Spleen (tissue), 11 donors: Measurements from ENCODE around the gene COL23A1. TPM values are rescaled to one million over a fixed set of nuclear protein-coding genes. Genes with fewer than 3 reads are reported as not detected.

Experiments used
- DNase-seq: peaks from one replicate; pipeline ENCODE4 v3.0.0-alpha.2; 2020
- H3K27ac ChIP-seq, 8 donors: fragments of 200-600 bp; sonication (generic) in 7 of 8; 1 replicate in 4 of 8; 2 replicates in 4 of 8; pipeline versions ENCODE4 v1.5.0 to v1.8.0; 2016 to 2021; ENCODE audit warnings: inconsistent platforms in 4 of 8, mild to moderate bottlenecking in 4 of 8, moderate library complexity in 1 of 8
- H3K27me3 ChIP-seq, 7 donors: fragments of 200-600 bp; sonication (generic) in 6 of 7; replicated peaks in 1 of 7; 1 replicate in 4 of 7; 2 replicates in 3 of 7; pipeline versions ENCODE4 v1.5.0 to v1.8.0; 2016 to 2021; ENCODE audit warnings: inconsistent platforms in 3 of 7, mild to moderate bottlenecking in 1 of 7
- H3K36me3 ChIP-seq, 6 donors: fragments of 200-600 bp; sonication (generic) in 5 of 6; 1 replicate in 4 of 6; 2 replicates in 2 of 6; pipeline versions ENCODE4 v1.5.0 to v1.8.0; 2016 to 2021; ENCODE audit warnings: inconsistent platforms in 2 of 6
- H3K4me1 ChIP-seq, 6 donors: fragments of 200-600 bp; sonication (generic) in 5 of 6; 1 replicate in 3 of 6; 2 replicates in 3 of 6; pipeline versions ENCODE4 v1.5.0 to v1.8.0; 2016 to 2021; ENCODE audit warnings: inconsistent platforms in 3 of 6
- H3K4me3 ChIP-seq, 8 donors: fragments of 200-600 bp; sonication (generic) in 7 of 8; 1 replicate in 4 of 8; 2 replicates in 4 of 8; pipeline versions ENCODE4 v1.5.0 to v1.8.0; 2016 to 2021; ENCODE audit warnings: inconsistent platforms in 4 of 8, mild to moderate bottlenecking in 4 of 8, moderate library complexity in 2 of 8
- H3K9me3 ChIP-seq, 8 donors: fragments of 200-600 bp; sonication (generic) in 7 of 8; 1 replicate in 4 of 8; 2 replicates in 4 of 8; pipeline versions ENCODE4 v1.5.0 to v1.8.0; 2016 to 2021; ENCODE audit warnings: inconsistent platforms in 4 of 8
- CTCF ChIP-seq, 11 experiments: fragments of 200-600 bp in 7 of 11; fragments of 450-650 bp in 4 of 11; sonication (generic) in 4 of 11; IDR thresholded peaks in 8 of 11; conservative IDR thresholded peaks in 3 of 11; 1 replicate in 7 of 11; 2 replicates in 4 of 11; pipeline versions ENCODE4 v1.4.0 to v1.8.0; 2016 to 2021; ENCODE audit warnings: antibody characterized with exemption in 11 of 11, inconsistent platforms in 4 of 11, mild to moderate bottlenecking in 1 of 11
- POLR2A ChIP-seq, 3 donors: fragments of 450-650 bp; IDR thresholded peaks; one replicate each; pipeline ENCODE4 v1.5.1; 2017; ENCODE audit warnings: antibody characterized with exemption in 3 of 3, mild to moderate bottlenecking in 1 of 3
- POLR2AphosphoS5 ChIP-seq, 3 donors: sonication (generic); formaldehyde crosslinking; IDR thresholded peaks; one replicate each; pipeline ENCODE4 v1.5.1; 2017; ENCODE audit warnings: antibody characterized with exemption in 3 of 3
- WGBS, 5 donors: extraction: QIAGEN DNeasy Blood & Tissue Kit in 3 of 5; methylation state at CpG; one replicate each; pipeline versions ENCODE4 v1.1.5 to v1.1.7; 2013 to 2018; 5-methylcytosine and 5-hydroxymethylcytosine counted together
- intact Hi-C: fragments of 100-400 bp; cut with DNase I; formaldehyde crosslinking; loops from one replicate; pipeline ENCODE4 v1.15.0; 2023; ENCODE audit warnings: low total_unique reads
- polyA plus RNA-seq, 3 donors: library from polyadenylated mRNA; stranded (reverse); fragments of 200-250 nt; gene quantifications; one replicate each; pipeline ENCODE4 v1.2.1, GENCODE V29; 2013
- total RNA-seq, 7 donors: library from RNA; depleted of rRNA in 3 of 7; stranded (reverse); fragments of >200 nt in 3 of 7; fragmentation: NEBNext Ultra II Directional in 4 of 7; extraction: Animal tissue kit (Norgen Biotek cat#: 25700) in 4 of 7; gene quantifications; one replicate each; pipeline versions ENCODE4 v1.1.0 to v1.2.1, GENCODE V29; 2016 to 2021
- donor health status: healthy with polysubstance abuse.
- donor health status: DM: no; HTN: no; CAD: no; lungs with moderate emphysema.
- donor health status: DM: no; HTN: no; CAD: no.
- donor health status: Bipolar disorder and iron deficiency.
- donor health status: healthy.
- donor health status: DM: no; HTN: no; CAD: no.
- donor health status: DM: yes; HTN: yes; CAD: no.

COL23A1 gene
- total and polyA plus RNA-seq, 10 donors: 0.63 to 3.8 (median 1.9) TPM

- no peak for TF ChIP-seq CTCF (IDR thresholded peaks at IDR 0.05 in 8 of 11, conservative IDR thresholded peaks at IDR 0.05 in 3 of 11)
- TF ChIP-seq POLR2A (IDR thresholded peaks at IDR 0.05): no peak
- no peak for TF ChIP-seq POLR2AphosphoS5 (IDR thresholded peaks at IDR 0.05)
- Histone ChIP-seq H3K4me1 (no peaks in the 10 kb centered on the region), H3K27me3 (no peaks in the 10 kb centered on the region), H3K27ac (no peak overlapping the region), H3K9me3 (peaks cover 0 to 6% (median 0%) of the 10 kb centered on the region in 8 donors), H3K36me3 (peaks cover 0 to 94% (median 77%) of the 10 kb centered on the region in 6 donors), H3K4me3 (no peak overlapping the region)
- WGBS, 5 donors: 92 to 98% (median 98%) methylated on average over 2 of the region's 2 CpGs
- intact Hi-C loops: no loop called here
- DNase-seq: no peak
Measured at GRCh38 chr5:178602752-178603151, 12.6 kb upstream of the COL23A1 start.

- H3K4me1 ChIP-seq: peaks cover 0 to 5% (median 3%) of the 10 kb centered on the region in 6 donors
- peaks cover 0 to 9% (median 3%) of the 10 kb centered on the region in 7 donors for H3K27me3 ChIP-seq
- no peak overlapping the region for H3K27ac ChIP-seq
- peaks cover 0 to 43% (median 13%) of the 10 kb centered on the region in 6 donors for H3K36me3 ChIP-seq
- WGBS, 5 donors: 48 to 100% (median 96%) methylated on average over 2 of the region's 2 CpGs
- DNase-seq: no peak
- peaks cover 5 to 42% (median 29%) of the 10 kb centered on the region in 8 donors for H3K9me3 ChIP-seq
- intact Hi-C loops: no loop called here
- H3K4me3 ChIP-seq: no peak overlapping the region
- TF ChIP-seq CTCF (IDR thresholded peaks at IDR 0.05 in 8 of 11, conservative IDR thresholded peaks at IDR 0.05 in 3 of 11) (no peak), POLR2A (IDR thresholded peaks at IDR 0.05) (no peak), POLR2AphosphoS5 (IDR thresholded peaks at IDR 0.05) (no peak)
Measured at GRCh38 chr5:178595750-178596149, 5.6 kb upstream of the COL23A1 start.

GRCh38 chr5:178595150-178595549 is 5.0 kb upstream of the COL23A1 start:
- intact Hi-C loops: no loop called here
- Histone ChIP-seq H3K27me3 (peaks cover 0 to 15% (median 9%) of the 10 kb centered on the region in 7 donors), H3K4me1 (peaks cover 0 to 11% (median 9%) of the 10 kb centered on the region in 6 donors)

More at GRCh38 chr5:178595150-178595549, 5.0 kb upstream of the COL23A1 start:
- Histone ChIP-seq H3K36me3 (peaks cover 0 to 37% (median 7%) of the 10 kb centered on the region in 6 donors), H3K27ac (no peak overlapping the region), H3K4me3 (no peak overlapping the region), H3K9me3 (peaks cover 5 to 42% (median 29%) of the 10 kb centered on the region in 8 donors)
- DNase-seq: no peak
- TF ChIP-seq POLR2AphosphoS5 (IDR thresholded peaks at IDR 0.05) (no peak), POLR2A (IDR thresholded peaks at IDR 0.05) (no peak), CTCF (IDR thresholded peaks at IDR 0.05 in 8 of 11, conservative IDR thresholded peaks at IDR 0.05 in 3 of 11) (no peak)
